ENCODE measurements around the gene TNNT3.
"Not testable (repeated sequence)": the region's sequence is repeated elsewhere in the genome, so short reads cannot be mapped to it uniquely, and the experiment has no call there.

Gene TNNT3

DNA sequence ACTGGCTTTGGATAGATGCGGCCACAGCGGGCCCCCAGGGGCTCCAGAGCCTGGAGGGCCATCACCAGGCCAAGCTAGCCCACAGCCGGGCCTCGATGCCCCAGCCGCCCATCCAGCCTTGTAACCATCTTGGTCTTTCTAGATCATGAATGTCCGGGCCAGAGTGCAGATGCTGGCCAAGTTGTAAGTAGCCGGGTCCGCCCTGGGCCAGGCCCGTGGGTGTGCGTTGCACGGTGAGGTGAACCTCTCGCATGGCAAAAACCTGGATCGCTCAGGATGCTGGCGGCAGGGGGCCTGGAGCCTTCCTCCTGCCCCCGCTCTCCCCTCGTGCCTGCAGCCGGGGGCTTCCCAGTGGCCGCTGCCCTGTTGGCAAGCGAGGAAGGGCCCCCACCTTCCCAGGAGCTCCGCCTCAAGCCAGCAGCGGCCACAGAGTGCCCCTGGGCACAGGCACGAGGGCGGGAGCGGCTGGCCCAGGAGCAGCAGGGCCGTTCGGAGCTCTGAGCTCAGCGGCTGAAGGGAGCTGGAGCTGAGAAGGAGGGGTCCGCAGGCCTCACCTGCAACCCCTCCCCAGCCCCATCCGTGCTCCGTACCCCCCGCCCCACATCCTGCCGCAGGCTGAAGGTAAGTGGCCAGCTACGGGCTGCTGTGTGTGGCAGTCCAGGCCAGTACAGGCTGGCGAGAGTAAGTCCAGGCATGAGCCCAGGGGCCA is 16.7 kb downstream of the TNNT3 start:
- no peak for DNase-seq (ENCODE audit: extremely low spot score)
- ChIA-PET POLR2A (no interaction called here), CTCF (no interaction called here)
- TF ChIP-seq HDGF (IDR thresholded peaks at IDR 0.05; ENCODE audit: borderline replicate concordance) (no peak), SUZ12 (IDR thresholded peaks at IDR 0.05) (no peak), L3MBTL2 (conservative IDR thresholded peaks at IDR 0.05) (no peak), BHLHE40 (IDR thresholded peaks at IDR 0.05; ENCODE audit: borderline replicate concordance) (no peak), LEF1 (IDR thresholded peaks at IDR 0.05; ENCODE audit: borderline replicate concordance) (no peak), ZNF384 (IDR thresholded peaks at IDR 0.05) (no peak), ARNT (IDR thresholded peaks at IDR 0.05) (no peak), FOXM1 (IDR thresholded peaks at IDR 0.05; ENCODE audit: borderline replicate concordance) (no peak), CTBP1 (IDR thresholded peaks at IDR 0.05; ENCODE audit: borderline replicate concordance) (no peak), SP1 (IDR thresholded peaks at IDR 0.05) (no peak), FOXA1 (IDR thresholded peaks at IDR 0.05) (no peak), NFRKB (IDR thresholded peaks at IDR 0.05) (no peak), TARDBP (IDR thresholded peaks at IDR 0.05) (no peak), FOXK2 (IDR thresholded peaks at IDR 0.05) (no peak), ELF4 (IDR thresholded peaks at IDR 0.05) (no peak)
- TF ChIP-seq, protein P1, sequence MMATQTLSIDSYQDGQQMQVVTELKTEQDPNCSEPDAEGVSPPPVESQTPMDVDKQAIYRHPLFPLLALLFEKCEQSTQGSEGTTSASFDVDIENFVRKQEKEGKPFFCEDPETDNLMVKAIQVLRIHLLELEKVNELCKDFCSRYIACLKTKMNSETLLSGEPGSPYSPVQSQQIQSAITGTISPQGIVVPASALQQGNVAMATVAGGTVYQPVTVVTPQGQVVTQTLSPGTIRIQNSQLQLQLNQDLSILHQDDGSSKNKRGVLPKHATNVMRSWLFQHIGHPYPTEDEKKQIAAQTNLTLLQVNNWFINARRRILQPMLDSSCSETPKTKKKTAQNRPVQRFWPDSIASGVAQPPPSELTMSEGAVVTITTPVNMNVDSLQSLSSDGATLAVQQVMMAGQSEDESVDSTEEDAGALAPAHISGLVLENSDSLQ (IDR thresholded peaks at IDR 0.05): no peak

DNA sequence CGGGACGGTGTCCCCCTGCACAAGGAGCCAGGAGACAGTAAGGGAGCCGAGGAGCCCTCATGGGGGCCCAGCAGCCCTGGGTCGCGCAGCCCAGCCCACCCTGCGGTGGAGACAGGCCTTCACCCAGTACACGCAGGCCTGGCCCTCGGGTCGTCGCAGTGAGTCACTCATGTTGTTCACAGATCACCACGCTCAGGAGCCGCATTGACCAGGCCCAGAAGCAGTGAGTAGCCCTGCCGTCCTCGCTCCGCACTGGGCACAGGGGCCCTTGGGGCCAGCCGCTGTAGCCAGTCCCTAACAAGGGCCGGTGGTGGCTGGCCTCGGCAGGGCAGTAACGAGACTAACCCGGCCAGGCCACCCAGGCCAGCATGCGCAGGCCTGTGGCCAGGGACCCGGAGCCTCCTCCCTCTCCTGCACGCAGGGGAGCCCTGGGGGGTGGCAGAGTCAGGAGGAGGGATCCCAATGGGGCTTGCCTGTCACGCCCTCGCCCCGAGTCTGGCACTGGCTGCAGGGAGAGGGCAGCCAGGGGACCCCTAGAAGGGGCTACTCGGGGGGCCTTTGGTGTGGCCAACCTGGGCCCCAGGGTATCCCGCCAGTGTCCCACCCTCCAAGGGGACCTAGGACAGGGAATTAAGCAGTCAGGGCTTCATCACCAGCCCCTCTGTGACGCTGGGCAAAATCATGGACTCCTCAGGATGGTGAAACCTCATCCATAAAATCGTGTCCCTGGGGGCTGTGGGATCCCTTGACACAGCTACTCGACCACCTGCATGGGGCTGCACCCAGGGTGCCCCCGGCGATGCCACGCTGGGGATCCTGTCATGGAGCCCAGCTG is 17.5 kb downstream of the TNNT3 start:
- CTCF ChIA-PET: no interaction called here
- no peak for DNase-seq (ENCODE audit: extremely low spot score)
- TF ChIP-seq ELF4 (IDR thresholded peaks at IDR 0.05) (no peak), CTBP1 (IDR thresholded peaks at IDR 0.05; ENCODE audit: borderline replicate concordance) (no peak), NFRKB (IDR thresholded peaks at IDR 0.05) (no peak), SUZ12 (IDR thresholded peaks at IDR 0.05) (no peak), ZNF384 (IDR thresholded peaks at IDR 0.05) (no peak), HDGF (IDR thresholded peaks at IDR 0.05; ENCODE audit: borderline replicate concordance) (no peak), FOXK2 (IDR thresholded peaks at IDR 0.05) (no peak), FOXM1 (IDR thresholded peaks at IDR 0.05; ENCODE audit: borderline replicate concordance) (no peak), L3MBTL2 (conservative IDR thresholded peaks at IDR 0.05) (no peak), LEF1 (IDR thresholded peaks at IDR 0.05; ENCODE audit: borderline replicate concordance) (no peak)
- POLR2A ChIA-PET: no interaction called here

DNA sequence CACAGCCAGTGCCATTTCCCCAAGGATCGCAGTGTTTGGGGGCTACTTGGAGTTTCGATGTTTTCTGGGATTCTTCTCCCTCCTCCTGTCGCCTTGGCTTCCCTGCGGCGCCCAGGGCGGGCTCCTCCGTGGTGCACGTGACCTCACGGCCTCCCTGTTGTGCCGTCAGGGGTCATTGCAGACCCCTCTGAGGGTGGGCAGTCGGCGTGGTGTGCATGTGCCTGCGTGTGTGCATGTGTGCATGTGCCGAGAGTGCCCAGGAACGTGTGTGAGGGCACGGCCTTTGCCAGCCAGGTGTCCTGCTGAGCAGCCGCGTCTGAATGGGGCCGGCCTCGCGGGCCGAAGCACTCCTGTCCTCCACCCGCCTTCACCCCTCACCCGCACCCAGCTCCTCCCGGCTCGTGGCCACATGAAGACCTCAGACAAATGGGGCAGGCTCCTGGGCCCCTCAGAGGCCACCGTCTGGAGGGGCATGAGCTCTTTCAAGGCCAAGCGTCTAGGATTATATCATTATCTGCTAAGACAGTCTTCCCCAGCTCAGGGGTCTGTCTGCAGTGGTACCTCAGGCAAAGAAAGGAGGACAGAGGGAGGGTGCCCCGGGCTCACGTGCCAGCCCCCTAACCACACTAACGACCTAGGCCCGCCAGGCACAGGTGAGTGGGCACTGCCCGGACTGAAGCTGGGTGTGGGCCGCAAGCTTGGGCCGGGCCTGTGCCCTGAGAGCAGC is 18.3 kb downstream of the TNNT3 start:
- TF ChIP-seq, protein P1 (IDR thresholded peaks at IDR 0.05): no peak
- no peak for TF ChIP-seq ELF4 (IDR thresholded peaks at IDR 0.05)
- ChIA-PET POLR2A (no interaction called here), CTCF (no interaction called here)
- no peak for DNase-seq (ENCODE audit: extremely low spot score)

DNA sequence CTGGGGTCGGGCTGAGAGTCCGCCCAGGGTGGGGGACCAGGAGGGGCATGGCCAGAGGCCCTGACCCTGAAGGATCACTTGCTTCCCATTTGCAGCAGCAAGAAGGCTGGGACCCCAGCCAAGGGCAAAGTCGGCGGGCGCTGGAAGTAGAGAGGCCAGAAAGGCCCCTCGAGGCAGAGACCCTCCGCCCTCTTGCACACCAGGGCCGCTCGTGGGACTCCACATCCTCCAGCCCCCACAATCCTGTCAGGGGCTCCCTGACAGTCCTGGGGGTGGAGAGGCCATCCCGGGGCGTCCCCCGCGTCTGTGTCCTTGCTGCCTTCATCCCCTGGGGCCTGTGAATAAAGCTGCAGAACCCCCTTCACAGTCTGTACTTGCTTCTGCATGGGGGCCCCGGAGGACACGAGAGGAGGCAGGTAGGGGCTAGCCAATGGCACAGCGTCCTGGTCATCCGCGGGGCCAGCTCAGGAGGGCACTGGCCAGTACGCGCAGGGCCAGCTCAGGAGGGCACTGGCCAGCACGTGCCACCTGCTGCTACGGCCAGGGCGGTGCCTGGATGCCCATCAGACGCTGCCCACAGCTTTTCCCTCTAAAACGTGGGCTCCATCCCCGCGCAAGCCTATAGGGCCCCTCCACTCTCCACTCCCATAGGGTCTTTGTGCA is 19.0 kb downstream of the TNNT3 start:
- TF ChIP-seq NFRKB (IDR thresholded peaks at IDR 0.05): no peak
- TF ChIP-seq FOXK2 (IDR thresholded peaks at IDR 0.05): no peak
- TF ChIP-seq HDGF (IDR thresholded peaks at IDR 0.05; ENCODE audit: borderline replicate concordance): no peak
- no peak for TF ChIP-seq ZNF384 (IDR thresholded peaks at IDR 0.05)
- TF ChIP-seq SUZ12 (IDR thresholded peaks at IDR 0.05): no peak
- no peak for TF ChIP-seq CTBP1 (IDR thresholded peaks at IDR 0.05; ENCODE audit: borderline replicate concordance)
- no peak for TF ChIP-seq BHLHE40 (IDR thresholded peaks at IDR 0.05; ENCODE audit: borderline replicate concordance)
- no peak for TF ChIP-seq ELF4 (IDR thresholded peaks at IDR 0.05)
- TF ChIP-seq, protein P1 (IDR thresholded peaks at IDR 0.05): no peak
- TF ChIP-seq L3MBTL2 (conservative IDR thresholded peaks at IDR 0.05): no peak
- TF ChIP-seq SP1 (IDR thresholded peaks at IDR 0.05): no peak
- no peak for TF ChIP-seq FOXA1 (IDR thresholded peaks at IDR 0.05)
- no peak for TF ChIP-seq TARDBP (IDR thresholded peaks at IDR 0.05)
- TF ChIP-seq LEF1 (IDR thresholded peaks at IDR 0.05; ENCODE audit: borderline replicate concordance): no peak
- TF ChIP-seq FOXM1 (IDR thresholded peaks at IDR 0.05; ENCODE audit: borderline replicate concordance): no peak
- ChIA-PET POLR2A (no interaction called here), CTCF (no interaction called here)
- DNase-seq (ENCODE audit: extremely low spot score): no peak

DNA sequence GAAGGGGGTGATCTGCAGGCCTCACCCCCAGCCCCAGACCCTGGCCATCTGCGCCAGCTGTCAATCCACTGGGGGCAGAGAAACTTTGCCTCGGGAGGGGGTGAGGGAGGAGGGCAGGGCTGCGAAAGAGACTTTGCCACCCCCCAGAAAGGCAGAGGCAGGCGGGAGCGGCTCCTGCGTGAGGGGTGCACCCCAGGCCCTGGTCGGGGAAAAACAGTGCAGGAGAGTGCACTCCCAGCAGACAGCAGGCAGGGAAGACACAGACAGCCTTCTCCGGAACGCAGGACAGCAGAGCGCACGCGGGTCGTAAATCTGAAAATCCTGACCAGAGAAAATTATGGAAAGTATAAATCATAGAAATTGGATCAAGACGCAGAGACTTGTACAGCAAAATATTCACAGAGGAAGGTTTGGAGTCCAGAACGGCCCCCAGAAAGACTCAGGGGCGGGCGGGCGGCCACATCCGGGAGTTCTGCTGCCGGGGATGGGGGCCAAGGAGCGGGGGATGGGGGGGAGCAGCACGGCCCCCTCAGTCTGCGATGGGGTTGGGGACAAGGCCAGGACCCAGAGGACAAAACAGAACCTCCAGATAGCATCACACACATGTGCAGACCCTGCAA is 19.6 kb downstream of the TNNT3 start:
- POLR2A ChIA-PET: no interaction called here
- no peak for DNase-seq (ENCODE audit: extremely low spot score)
- TF ChIP-seq BHLHE40 (IDR thresholded peaks at IDR 0.05; ENCODE audit: borderline replicate concordance): no peak
- TF ChIP-seq SUZ12 (IDR thresholded peaks at IDR 0.05): no peak
- TF ChIP-seq FOXM1 (IDR thresholded peaks at IDR 0.05; ENCODE audit: borderline replicate concordance): no peak
- no peak for TF ChIP-seq L3MBTL2 (conservative IDR thresholded peaks at IDR 0.05)
- no peak for TF ChIP-seq TARDBP (IDR thresholded peaks at IDR 0.05)
- TF ChIP-seq HDGF (IDR thresholded peaks at IDR 0.05; ENCODE audit: borderline replicate concordance): no peak
- no peak for TF ChIP-seq FOXK2 (IDR thresholded peaks at IDR 0.05)
- no peak for TF ChIP-seq LEF1 (IDR thresholded peaks at IDR 0.05; ENCODE audit: borderline replicate concordance)
- TF ChIP-seq CTBP1 (IDR thresholded peaks at IDR 0.05; ENCODE audit: borderline replicate concordance): no peak
- TF ChIP-seq, protein P1 (IDR thresholded peaks at IDR 0.05): no peak
- TF ChIP-seq NFRKB (IDR thresholded peaks at IDR 0.05): no peak
- no peak for TF ChIP-seq FOXA1 (IDR thresholded peaks at IDR 0.05)
- no peak for TF ChIP-seq SP1 (IDR thresholded peaks at IDR 0.05)
- no peak for TF ChIP-seq ELF4 (IDR thresholded peaks at IDR 0.05)
- no peak for TF ChIP-seq ARNT (IDR thresholded peaks at IDR 0.05)
- no peak for TF ChIP-seq ZNF384 (IDR thresholded peaks at IDR 0.05)
- CTCF ChIA-PET: no interaction called here

DNA sequence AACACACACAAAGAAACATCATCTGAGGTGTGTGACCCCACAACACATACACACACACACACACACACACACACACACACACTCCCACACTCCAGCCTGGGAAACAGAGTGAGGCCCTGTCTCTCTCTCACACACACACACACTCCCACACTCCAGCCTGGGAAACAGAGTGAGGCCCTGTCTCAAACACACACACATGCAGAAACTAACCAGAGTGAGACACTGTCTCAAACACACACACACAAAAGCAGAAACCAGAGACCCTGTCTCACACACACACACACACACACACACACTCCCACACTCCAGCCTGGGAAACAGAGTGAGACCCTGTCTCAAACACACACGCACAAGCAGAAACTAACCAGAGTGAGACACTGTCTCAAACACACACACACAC is 20.3 kb downstream of the TNNT3 start:
- DNase-seq (ENCODE audit: extremely low spot score); CTCF ChIA-PET; POLR2A ChIA-PET: not testable (repeated sequence)

Data from HEK293T (cell line).